Effector memory CD8-positive, alpha-beta T cell (primary cell): Measurements from ENCODE around the gene MAP1LC3B2.

Experiments used
- ATAC-seq: fragments of 150-1000 bp; cut with Tn5 transposase; replicated peaks from 2 replicates; pipeline ENCODE4 v1.10.0; 2021; ENCODE audit warnings: mild to moderate bottlenecking, moderate library complexity
- DNase-seq, 3 experiments: peaks; one replicate each; pipeline ENCODE4 v3.0.0; 2021
- H3K27ac Mint-ChIP-seq, 2 donors: one replicate each; pipeline ENCODE4 v1.8.0; 2022; ENCODE audit warnings: mild to moderate bottlenecking in 2 of 2, mixed read lengths in 2 of 2, moderate library complexity in 2 of 2
- H3K27me3 Mint-ChIP-seq, 2 donors: one replicate each; pipeline ENCODE4 v1.8.0; 2022; ENCODE audit warnings: mixed read lengths in 2 of 2
- H3K36me3 Mint-ChIP-seq: one replicate; pipeline ENCODE4 v1.8.0; 2022; ENCODE audit warnings: mild to moderate bottlenecking, moderate library complexity, mixed read lengths; ENCODE audit not compliant: insufficient read depth
- H3K4me1 Mint-ChIP-seq, 2 donors: one replicate each; pipeline ENCODE4 v1.8.0; 2022; ENCODE audit warnings: low read depth in 2 of 2, mixed read lengths in 2 of 2
- H3K4me3 Mint-ChIP-seq, 2 donors: one replicate each; pipeline ENCODE4 v1.8.0; 2022; ENCODE audit warnings: mild to moderate bottlenecking in 2 of 2, mixed read lengths in 2 of 2, moderate library complexity in 2 of 2
- H3K9me3 Mint-ChIP-seq, 2 donors: one replicate each; pipeline ENCODE4 v1.8.0; 2022; ENCODE audit warnings: mixed read lengths in 2 of 2

Gene MAP1LC3B2

DNA sequence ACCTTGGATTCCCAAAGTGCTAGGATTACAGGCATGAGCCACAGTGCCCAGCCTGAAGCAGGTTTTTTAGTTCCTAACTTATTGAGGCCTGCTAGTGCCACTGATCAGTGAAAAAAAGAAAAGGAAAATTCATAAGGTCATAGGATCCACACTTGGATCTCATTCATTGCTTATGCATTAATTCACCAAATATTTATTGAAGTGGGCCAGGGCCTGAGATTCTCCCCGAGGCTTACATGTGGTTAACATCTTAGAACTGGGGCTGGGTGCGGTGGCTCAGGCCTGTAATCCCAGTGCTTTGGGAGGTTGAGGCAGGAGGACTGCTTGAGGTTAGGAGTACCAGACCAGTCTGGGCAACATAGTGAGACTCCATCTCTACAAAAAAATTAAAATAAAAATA is 29.5 kb upstream of the MAP1LC3B2 start:
- peaks cover 53 to 54% of the 10 kb centered on the region in 2 donors for H3K27me3 Mint-ChIP-seq
- DNase-seq (no peak), ATAC-seq (no peak)
- no peaks in the 10 kb centered on the region for H3K9me3 Mint-ChIP-seq
- H3K36me3 Mint-ChIP-seq = no peaks in the 10 kb centered on the region
- peaks cover 13 to 22% of the 10 kb centered on the region in 2 donors for H3K4me1 Mint-ChIP-seq
- H3K27ac Mint-ChIP-seq = no peak overlapping the region
- no peak overlapping the region for H3K4me3 Mint-ChIP-seq

- peak overlapping the region; percentile 91 to 95 for H3K4me3 Mint-ChIP-seq
- H3K36me3 Mint-ChIP-seq = no peaks in the 10 kb centered on the region
- DNase-seq (no peak), ATAC-seq (no peak)
- H3K4me1 Mint-ChIP-seq = peaks cover 19 to 26% of the 10 kb centered on the region in 2 donors
- H3K27ac Mint-ChIP-seq = no peak overlapping the region
- H3K27me3 Mint-ChIP-seq = peaks cover 28 to 34% of the 10 kb centered on the region in 2 donors
- no peaks in the 10 kb centered on the region for H3K9me3 Mint-ChIP-seq
Measured at GRCh38 chr12:116532428-116532827, 26.8 kb upstream of the MAP1LC3B2 start.

DNA sequence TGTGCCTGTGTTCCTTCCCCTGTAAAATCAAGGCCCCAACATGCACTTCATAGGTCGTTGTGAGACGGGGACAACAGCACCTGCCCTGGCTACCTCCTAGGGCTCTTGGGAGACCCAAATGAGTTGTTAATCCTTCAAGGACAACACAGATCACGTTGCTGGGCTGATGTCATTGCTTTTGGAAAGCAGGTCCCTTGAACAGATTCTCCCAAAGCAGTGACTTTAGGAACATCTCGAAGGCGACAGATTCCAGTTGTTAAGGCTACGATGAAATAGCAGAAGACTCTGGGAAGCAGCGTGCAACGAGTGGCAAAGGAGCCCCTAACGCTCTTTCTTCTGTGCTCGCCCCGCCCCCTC is 26.2 kb upstream of the MAP1LC3B2 start:
- H3K9me3 Mint-ChIP-seq = no peaks in the 10 kb centered on the region
- peaks cover 22 to 29% of the 10 kb centered on the region in 2 donors for H3K27me3 Mint-ChIP-seq
- peak overlapping the region; percentile 91 to 95 for H3K4me3 Mint-ChIP-seq
- ATAC-seq (peak; percentile 7), DNase-seq (no peak)
- H3K36me3 Mint-ChIP-seq = no peaks in the 10 kb centered on the region
- H3K27ac Mint-ChIP-seq = peak overlapping the region; percentile 62 to 78
- H3K4me1 Mint-ChIP-seq = peaks cover 22 to 30% of the 10 kb centered on the region in 2 donors

DNA sequence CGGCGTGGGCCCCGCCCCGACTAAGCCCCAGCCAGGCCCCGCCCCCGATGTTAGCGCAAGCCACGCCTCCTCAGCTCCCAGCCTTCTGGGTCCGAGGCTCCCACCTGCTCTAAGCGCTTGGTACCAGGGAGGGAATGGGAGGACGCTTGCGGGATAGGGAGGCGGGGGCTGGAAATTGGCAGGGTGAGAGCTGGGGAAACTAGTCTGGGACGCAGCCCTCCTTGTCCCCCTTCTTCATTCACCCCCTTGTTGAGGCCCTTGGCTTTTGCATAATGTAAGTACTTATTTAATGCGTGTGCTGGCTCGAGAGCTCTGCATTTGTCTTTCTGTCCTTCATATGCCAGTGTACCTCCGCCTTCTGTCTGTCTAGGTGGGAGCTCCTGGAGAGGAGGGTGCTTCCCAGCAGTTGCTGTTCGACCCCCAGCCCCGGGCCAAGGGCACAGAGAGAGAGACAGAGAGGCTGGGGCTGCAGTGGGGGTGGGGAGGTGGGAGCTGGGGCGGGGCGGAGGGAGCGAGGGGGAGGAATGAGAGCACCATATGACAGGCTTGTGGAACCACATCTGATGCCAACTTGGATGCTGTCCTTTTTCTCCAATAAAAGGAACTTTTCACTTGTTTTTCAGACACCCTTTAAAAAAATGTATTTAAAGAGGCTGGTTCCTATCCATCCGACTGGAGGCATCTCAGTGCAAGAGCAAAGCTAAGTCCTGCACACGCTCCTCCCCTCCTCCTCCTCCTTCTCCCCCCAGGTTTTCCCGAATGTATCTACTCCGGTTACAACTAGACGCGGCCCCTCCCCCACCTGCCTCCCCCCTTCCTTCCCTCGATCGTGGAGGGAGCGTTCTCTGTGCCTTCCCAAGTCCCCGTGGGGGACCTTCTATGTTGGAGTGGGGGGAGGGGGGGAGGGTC is 25.6 kb upstream of the MAP1LC3B2 start:
- peaks cover 16 to 22% of the 10 kb centered on the region in 2 donors for H3K27me3 Mint-ChIP-seq
- H3K4me1 Mint-ChIP-seq = peaks cover 22 to 30% of the 10 kb centered on the region in 2 donors
- H3K27ac Mint-ChIP-seq = peak overlapping the region; percentile 62 to 78
- peak overlapping the region; percentile 91 to 95 for H3K4me3 Mint-ChIP-seq
- DNase-seq (peak; percentile 49 to 57 (median 56)), ATAC-seq (peak; percentile 90)
- no peaks in the 10 kb centered on the region for H3K9me3 Mint-ChIP-seq
- H3K36me3 Mint-ChIP-seq = no peaks in the 10 kb centered on the region

GRCh38 chr12:116534311-116535121 is 24.7 kb upstream of the MAP1LC3B2 start:
- peaks cover 11 to 16% of the 10 kb centered on the region in 2 donors for H3K27me3 Mint-ChIP-seq
- ATAC-seq (no peak), DNase-seq (no peak)
- peaks cover 22 to 30% of the 10 kb centered on the region in 2 donors for H3K4me1 Mint-ChIP-seq
- H3K36me3 Mint-ChIP-seq = no peaks in the 10 kb centered on the region
- no peaks in the 10 kb centered on the region for H3K9me3 Mint-ChIP-seq
- H3K4me3 Mint-ChIP-seq = peak overlapping the region; percentile 91 to 95
- H3K27ac Mint-ChIP-seq = peak overlapping the region; percentile 4 to 20

DNA sequence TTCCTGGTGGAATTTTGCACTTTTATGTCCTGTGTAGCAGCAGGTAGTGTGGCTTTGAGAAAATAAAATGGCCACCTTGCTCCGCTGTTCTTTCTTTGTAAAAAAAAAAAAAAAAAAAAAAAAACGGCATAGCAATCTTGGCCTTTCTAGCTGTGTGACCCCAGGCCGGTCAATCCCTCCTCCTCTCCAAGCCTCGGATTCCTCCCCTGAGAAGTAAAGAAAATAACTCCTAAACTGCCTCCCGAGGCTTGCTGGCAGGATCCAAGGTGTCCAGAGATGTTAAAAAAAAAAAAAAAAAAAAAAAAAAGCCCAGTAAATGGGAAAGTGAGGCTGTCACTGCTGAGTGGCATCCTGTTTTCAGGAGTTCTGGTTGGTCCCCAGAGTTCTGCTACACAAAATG is 23.9 kb upstream of the MAP1LC3B2 start:
- H3K36me3 Mint-ChIP-seq = no peaks in the 10 kb centered on the region
- H3K27me3 Mint-ChIP-seq = peaks cover 5 to 11% of the 10 kb centered on the region in 2 donors
- H3K9me3 Mint-ChIP-seq = no peaks in the 10 kb centered on the region
- DNase-seq (no peak), ATAC-seq (no peak)
- H3K27ac Mint-ChIP-seq = no peak overlapping the region
- no peak overlapping the region for H3K4me3 Mint-ChIP-seq
- H3K4me1 Mint-ChIP-seq = peaks cover 22 to 30% of the 10 kb centered on the region in 2 donors

DNA sequence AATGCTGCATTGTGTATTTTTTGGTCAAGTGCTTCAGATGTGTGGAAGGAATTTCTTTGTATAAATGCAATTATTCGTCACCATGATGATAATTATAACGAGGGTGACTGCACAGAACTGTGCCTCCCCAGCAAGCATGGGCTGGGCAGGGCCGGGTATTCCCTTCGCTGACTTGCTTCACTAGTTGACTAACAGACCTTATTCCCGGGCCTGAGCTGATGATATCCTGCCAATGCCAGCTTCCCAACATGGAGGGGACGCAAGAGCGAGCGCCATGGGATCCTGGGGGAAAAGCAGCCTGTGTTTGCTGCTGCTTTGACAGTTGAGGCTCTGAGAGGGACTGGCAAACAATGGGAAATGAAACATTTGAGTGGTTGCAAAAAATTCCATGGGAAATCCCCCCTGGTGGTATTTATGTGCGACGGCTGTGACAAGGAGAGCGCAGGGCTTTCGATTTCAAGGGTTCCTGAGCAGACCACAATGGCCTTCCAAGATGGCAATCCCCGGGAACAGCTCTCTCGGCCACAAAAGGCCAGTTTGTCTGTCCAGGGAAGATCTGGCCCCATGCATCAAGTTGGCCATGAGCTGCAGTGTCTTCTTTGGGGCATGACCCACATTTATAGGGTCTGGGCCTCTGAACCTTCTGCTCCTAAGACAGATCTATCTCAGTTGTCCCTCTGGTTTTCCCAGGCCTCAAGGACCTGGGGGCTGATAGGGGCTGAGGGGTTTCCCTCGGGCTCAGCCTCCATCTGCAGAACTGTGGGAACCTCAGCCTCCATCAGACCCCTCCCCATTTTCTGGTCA is 21.9 kb upstream of the MAP1LC3B2 start:
- Mint-ChIP-seq H3K36me3 (no peaks in the 10 kb centered on the region), H3K27me3 (peaks cover 0 to 4% of the 10 kb centered on the region in 2 donors), H3K4me3 (peak overlapping the region in 1 of 2 donors; percentile 38), H3K4me1 (peaks cover 22 to 29% of the 10 kb centered on the region in 2 donors), H3K9me3 (no peaks in the 10 kb centered on the region), H3K27ac (no peak overlapping the region)
- DNase-seq (no peak), ATAC-seq (no peak)

DNA sequence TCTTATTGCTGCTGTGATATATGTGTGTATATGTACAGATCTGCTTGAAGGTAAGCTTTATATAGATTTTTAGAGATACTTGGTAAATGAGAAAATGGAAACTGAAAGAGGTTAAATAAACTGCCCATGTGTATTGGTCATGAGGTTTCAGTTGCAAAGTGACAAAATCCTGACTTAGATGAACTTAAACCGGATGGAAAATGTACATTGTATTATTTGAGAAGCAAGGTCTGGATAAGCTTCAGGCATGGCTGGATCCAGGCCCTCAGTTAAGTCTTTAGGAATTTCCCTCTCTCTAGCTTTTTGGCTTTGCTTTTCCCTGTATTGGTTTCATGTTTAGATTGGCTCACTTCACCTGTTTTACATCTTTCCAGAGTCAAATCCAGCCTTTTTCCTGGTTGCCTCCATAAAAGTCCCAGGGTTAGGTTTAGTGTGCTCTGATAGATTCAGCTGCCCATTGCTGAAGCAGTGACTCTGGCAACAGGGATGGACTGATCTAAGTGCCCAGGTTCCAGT is 21.0 kb upstream of the MAP1LC3B2 start:
- Mint-ChIP-seq H3K4me3 (no peak overlapping the region), H3K4me1 (peaks cover 16 to 23% of the 10 kb centered on the region in 2 donors), H3K36me3 (no peaks in the 10 kb centered on the region), H3K9me3 (no peaks in the 10 kb centered on the region), H3K27ac (no peak overlapping the region), H3K27me3 (no peaks in the 10 kb centered on the region)
- DNase-seq (no peak), ATAC-seq (no peak)

- Mint-ChIP-seq H3K27me3 (no peaks in the 10 kb centered on the region), H3K36me3 (no peaks in the 10 kb centered on the region), H3K4me3 (no peak overlapping the region), H3K4me1 (peaks cover 12 to 16% of the 10 kb centered on the region in 2 donors), H3K27ac (no peak overlapping the region), H3K9me3 (no peaks in the 10 kb centered on the region)
- no peak for DNase-seq
- ATAC-seq = no peak
Measured at GRCh38 chr12:116538682-116539305, 20.4 kb upstream of the MAP1LC3B2 start.

DNA sequence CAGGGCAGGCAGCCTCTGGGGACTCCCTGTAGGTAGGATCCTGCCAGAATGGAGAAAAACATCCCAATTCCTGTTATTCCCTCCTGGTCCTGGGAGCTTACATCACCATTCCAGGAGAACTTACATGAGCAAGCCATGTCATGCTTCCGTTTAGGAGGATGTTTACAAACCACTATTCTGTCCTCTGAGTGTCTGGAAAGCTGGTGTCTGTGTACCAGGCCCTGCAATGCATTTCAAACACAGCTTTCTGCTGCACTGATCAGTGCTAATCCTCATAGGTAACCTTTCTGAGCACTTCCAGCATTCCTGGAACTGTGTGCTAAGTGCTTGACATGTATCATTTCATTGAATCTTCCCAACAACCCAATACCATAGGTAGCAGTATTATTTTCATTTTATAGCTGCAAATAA is 19.8 kb upstream of the MAP1LC3B2 start:
- H3K27ac Mint-ChIP-seq = no peak overlapping the region
- no peaks in the 10 kb centered on the region for H3K9me3 Mint-ChIP-seq

GRCh38 chr12:116539905-116540482 is 19.2 kb upstream of the MAP1LC3B2 start:
- H3K4me3 Mint-ChIP-seq = no peak overlapping the region
- H3K27me3 Mint-ChIP-seq = no peaks in the 10 kb centered on the region
- no peaks in the 10 kb centered on the region for H3K36me3 Mint-ChIP-seq
- ATAC-seq (no peak), DNase-seq (no peak)
- no peak overlapping the region for H3K27ac Mint-ChIP-seq
- H3K9me3 Mint-ChIP-seq = no peaks in the 10 kb centered on the region
- peaks cover 8 to 9% of the 10 kb centered on the region in 2 donors for H3K4me1 Mint-ChIP-seq

More for the DNA sequence above, 19.8 kb upstream of the MAP1LC3B2 start:
- ATAC-seq = no peak
- Mint-ChIP-seq H3K4me3 (no peak overlapping the region), H3K4me1 (peaks cover 11% of the 10 kb centered on the region in 2 donors), H3K36me3 (no peaks in the 10 kb centered on the region), H3K27me3 (no peaks in the 10 kb centered on the region)
- DNase-seq = no peak

DNA sequence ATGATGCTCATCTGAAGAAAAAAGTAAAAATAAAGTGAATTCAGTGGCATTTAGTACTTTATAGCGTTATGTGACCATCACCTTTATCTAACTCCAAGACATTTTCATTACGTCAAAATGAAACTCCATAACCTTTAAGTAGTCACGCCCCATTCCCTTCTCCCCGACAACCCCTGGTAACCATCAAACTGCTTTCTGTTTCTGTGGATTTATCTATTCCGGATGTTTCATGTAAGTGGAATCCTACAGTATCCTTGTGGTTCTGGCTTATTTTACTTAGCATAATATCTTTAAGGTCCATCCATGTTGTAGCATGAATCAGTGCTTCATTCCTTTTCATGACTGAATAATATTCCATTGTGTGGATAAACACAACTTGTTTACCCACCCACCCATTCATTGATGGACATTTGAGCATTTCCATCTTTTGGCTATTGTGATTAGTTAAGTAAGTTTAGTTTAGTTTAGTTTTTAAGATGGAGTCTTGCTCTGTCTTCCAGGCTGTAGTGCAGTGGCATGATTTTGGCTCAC is 18.5 kb upstream of the MAP1LC3B2 start:
- Mint-ChIP-seq H3K4me3 (no peak overlapping the region), H3K9me3 (no peaks in the 10 kb centered on the region), H3K27me3 (no peaks in the 10 kb centered on the region), H3K4me1 (peaks cover 8 to 9% of the 10 kb centered on the region in 2 donors), H3K27ac (no peak overlapping the region), H3K36me3 (no peaks in the 10 kb centered on the region)
- DNase-seq (no peak), ATAC-seq (no peak)
